Upper lobe of left lung (tissue), 6 donors: ENCODE measurements around the gene VAV3. TPM values are rescaled to one million over a fixed set of nuclear protein-coding genes. Genes with fewer than 3 reads are reported as not detected.

Experiments
- ATAC-seq, 2 donors: fragments of 200-7000 bp; cut with Tn5 transposase; one replicate each; pipeline ENCODE4 v1.9.1; 2022; ENCODE audit warnings: mild to moderate bottlenecking in 2 of 2, moderate library complexity in 2 of 2; ENCODE audit not compliant: low FRiP score in 2 of 2
- DNase-seq, 2 donors: peaks; one replicate each; pipeline ENCODE4 v3.0.0-alpha.2; 2019 to 2020
- H3K27ac ChIP-seq, 4 donors: fragments of 200-600 bp; sonication (generic); one replicate each; pipeline ENCODE4 v1.5.1; 2016 to 2019
- H3K27me3 ChIP-seq, 4 donors: fragments of 200-600 bp; sonication (generic); one replicate each; pipeline ENCODE4 v1.5.1; 2017 to 2019
- H3K36me3 ChIP-seq, 4 donors: fragments of 200-600 bp; sonication (generic); one replicate each; pipeline ENCODE4 v1.5.1; 2016 to 2019
- H3K4me1 ChIP-seq, 4 donors: fragments of 200-600 bp; sonication (generic); one replicate each; pipeline ENCODE4 v1.5.1; 2018 to 2019
- H3K4me3 ChIP-seq, 4 donors: fragments of 200-600 bp; sonication (generic); one replicate each; pipeline ENCODE4 v1.5.1; 2017 to 2019; ENCODE audit warnings: mild to moderate bottlenecking in 2 of 4, moderate library complexity in 1 of 4
- H3K9me3 ChIP-seq, 4 donors: fragments of 200-600 bp; sonication (generic); one replicate each; pipeline ENCODE4 v1.5.1; 2018 to 2019
- EP300 ChIP-seq, 4 donors: sonication (generic); formaldehyde crosslinking; IDR thresholded peaks; one replicate each; pipeline ENCODE4 v1.5.1; 2017; ENCODE audit warnings: antibody characterized with exemption in 4 of 4, control low read depth in 2 of 4
- POLR2A ChIP-seq, 4 donors: fragments of 450-650 bp; IDR thresholded peaks; one replicate each; pipeline ENCODE4 v1.5.1; 2016 to 2017; ENCODE audit warnings: antibody characterized with exemption in 4 of 4, mild to moderate bottlenecking in 2 of 4
- POLR2AphosphoS5 ChIP-seq, 2 donors: sonication (generic); formaldehyde crosslinking; IDR thresholded peaks; one replicate each; pipeline ENCODE4 v1.5.1; 2017; ENCODE audit warnings: antibody characterized with exemption in 2 of 2
- WGBS, 2 donors: methylation state at CpG; one replicate each; pipeline ENCODE4 v1.1.5; 2017 to 2018; 5-methylcytosine and 5-hydroxymethylcytosine counted together
- total RNA-seq, 6 donors: library from RNA; depleted of rRNA in 4 of 6; stranded (reverse); fragments of >200 nt in 4 of 6; gene quantifications; one replicate each; pipeline versions ENCODE4 v1.1.0 to v1.2.1, GENCODE V29; 2016 to 2021
- TF ChIP-seq, protein P1 (sequence below), 6 experiments: fragments of 450-650 bp in 4 of 6; fragments of 200-600 bp in 2 of 6; sonication (generic) in 2 of 6; IDR thresholded peaks; one replicate each; pipeline ENCODE4 v1.5.1; 2016 to 2019; ENCODE audit warnings: antibody characterized with exemption in 6 of 6
- donor health status: DM: no; HTN: no; CAD: no; lungs with moderate emphysema.
- donor health status: DM: no; HTN: yes; CAD: no; lungs with severe emphysema.

VAV3 gene
- total RNA-seq, 6 donors from 2014 or later, result 5.9 to 13.6 (median 7.8) TPM

DNA sequence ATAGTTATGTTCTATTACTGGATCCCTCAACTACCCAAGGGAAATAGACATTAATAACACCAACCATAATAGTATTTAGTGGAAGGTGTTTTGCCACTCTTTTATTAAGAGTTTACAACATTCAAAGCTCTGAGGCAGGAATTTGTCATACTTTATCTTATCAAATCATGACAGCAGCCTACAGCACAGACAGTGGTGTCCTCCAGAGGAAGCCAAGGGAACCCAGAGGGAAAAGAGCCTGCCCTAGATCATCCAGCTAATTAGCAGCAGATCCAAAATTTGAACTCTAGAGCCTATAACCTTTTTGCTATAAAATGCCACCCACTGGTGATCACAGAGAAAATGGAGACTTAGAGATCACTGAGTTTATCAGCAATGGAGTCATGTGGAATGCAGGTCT, 18.2 kb downstream of the VAV3 start:
- Histone ChIP-seq H3K27me3 (no peaks in the 10 kb centered on the region), H3K36me3 (no peaks in the 10 kb centered on the region), H3K4me3 (no peak overlapping the region), H3K9me3 (no peaks in the 10 kb centered on the region), H3K4me1 (peaks cover 0 to 3% (median 0%) of the 10 kb centered on the region in 4 donors), H3K27ac (no peak overlapping the region)
- DNase-seq (no peak), ATAC-seq (no peak)
- TF ChIP-seq POLR2A (IDR thresholded peaks at IDR 0.05) (no peak), POLR2AphosphoS5 (IDR thresholded peaks at IDR 0.05) (no peak), EP300 (IDR thresholded peaks at IDR 0.05) (no peak)
- TF ChIP-seq, protein P1, sequence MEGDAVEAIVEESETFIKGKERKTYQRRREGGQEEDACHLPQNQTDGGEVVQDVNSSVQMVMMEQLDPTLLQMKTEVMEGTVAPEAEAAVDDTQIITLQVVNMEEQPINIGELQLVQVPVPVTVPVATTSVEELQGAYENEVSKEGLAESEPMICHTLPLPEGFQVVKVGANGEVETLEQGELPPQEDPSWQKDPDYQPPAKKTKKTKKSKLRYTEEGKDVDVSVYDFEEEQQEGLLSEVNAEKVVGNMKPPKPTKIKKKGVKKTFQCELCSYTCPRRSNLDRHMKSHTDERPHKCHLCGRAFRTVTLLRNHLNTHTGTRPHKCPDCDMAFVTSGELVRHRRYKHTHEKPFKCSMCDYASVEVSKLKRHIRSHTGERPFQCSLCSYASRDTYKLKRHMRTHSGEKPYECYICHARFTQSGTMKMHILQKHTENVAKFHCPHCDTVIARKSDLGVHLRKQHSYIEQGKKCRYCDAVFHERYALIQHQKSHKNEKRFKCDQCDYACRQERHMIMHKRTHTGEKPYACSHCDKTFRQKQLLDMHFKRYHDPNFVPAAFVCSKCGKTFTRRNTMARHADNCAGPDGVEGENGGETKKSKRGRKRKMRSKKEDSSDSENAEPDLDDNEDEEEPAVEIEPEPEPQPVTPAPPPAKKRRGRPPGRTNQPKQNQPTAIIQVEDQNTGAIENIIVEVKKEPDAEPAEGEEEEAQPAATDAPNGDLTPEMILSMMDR (IDR thresholded peaks at IDR 0.05), result no peak

DNA sequence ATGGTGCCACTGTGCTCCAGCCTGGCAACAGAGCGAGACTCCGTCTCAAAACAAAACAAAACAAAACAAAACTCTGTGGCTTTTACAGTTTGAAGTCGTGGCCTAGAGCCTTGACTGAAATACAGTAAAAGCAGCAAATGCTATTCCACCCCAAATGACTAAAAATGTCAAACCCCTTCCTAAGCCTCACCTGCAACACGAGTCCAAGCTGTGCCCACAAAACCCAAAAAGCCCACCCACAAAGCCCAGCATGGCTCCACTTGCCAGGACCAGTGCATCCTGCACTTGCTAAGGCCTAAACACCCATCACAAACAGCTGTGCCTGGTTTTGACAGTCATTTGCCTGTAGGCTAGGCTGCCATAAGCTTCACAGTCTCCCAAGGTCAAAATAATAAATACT, 21.3 kb downstream of the VAV3 start:
- Histone ChIP-seq H3K4me3 (no peak overlapping the region), H3K9me3 (no peaks in the 10 kb centered on the region), H3K4me1 (peaks cover 0 to 6% (median 0%) of the 10 kb centered on the region in 4 donors), H3K27me3 (no peaks in the 10 kb centered on the region), H3K27ac (no peak overlapping the region), H3K36me3 (no peaks in the 10 kb centered on the region)
- ATAC-seq (no peak), DNase-seq (no peak)
- TF ChIP-seq, protein P1 (IDR thresholded peaks at IDR 0.05), result no peak
- TF ChIP-seq POLR2A (IDR thresholded peaks at IDR 0.05) (no peak), EP300 (IDR thresholded peaks at IDR 0.05) (no peak), POLR2AphosphoS5 (IDR thresholded peaks at IDR 0.05) (no peak)
- WGBS, 2 donors, result 89 to 95% methylated on average over 4 of the region's 4 CpGs

- WGBS, 2 donors, result 54% methylated on average over 1 of the region's 1 CpG
- ATAC-seq (no peak), DNase-seq (no peak)
- Histone ChIP-seq H3K27ac (no peak overlapping the region), H3K4me1 (peaks cover 0 to 3% (median under 1%) of the 10 kb centered on the region in 4 donors), H3K27me3 (no peaks in the 10 kb centered on the region), H3K4me3 (no peak overlapping the region), H3K9me3 (no peaks in the 10 kb centered on the region), H3K36me3 (no peaks in the 10 kb centered on the region)
- TF ChIP-seq, protein P1 (IDR thresholded peaks at IDR 0.05), result no peak
- no peak for TF ChIP-seq POLR2AphosphoS5 (IDR thresholded peaks at IDR 0.05)
Observed at GRCh38 chr1:107942814-107943213, 22.2 kb downstream of the VAV3 start.

DNA sequence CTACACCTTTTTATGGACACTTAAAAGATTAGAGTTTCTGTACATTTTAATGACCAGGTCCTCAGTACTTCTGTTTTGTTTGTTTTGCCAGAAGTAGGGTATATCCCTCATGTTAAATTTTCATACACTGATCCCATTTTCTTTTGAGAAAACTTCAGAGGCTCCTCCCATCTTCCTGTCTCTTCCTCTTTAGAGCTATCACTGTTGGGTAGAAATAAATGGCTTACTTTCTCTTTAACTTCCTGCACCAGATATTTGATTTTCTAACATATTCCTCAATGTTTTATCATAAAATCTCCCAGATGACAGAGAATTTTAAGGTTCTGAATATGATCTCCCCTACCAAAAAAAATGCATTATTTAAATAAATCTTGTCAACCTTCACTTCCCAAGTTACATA, 23.4 kb downstream of the VAV3 start:
- DNase-seq, result no peak
- no peaks in the 10 kb centered on the region for H3K36me3 ChIP-seq
- no peak for ATAC-seq
- H3K27me3 ChIP-seq, result no peaks in the 10 kb centered on the region
- peak overlapping the region; percentile 35 to 79 (median 48) for H3K27ac ChIP-seq
- H3K9me3 ChIP-seq, result no peaks in the 10 kb centered on the region
- TF ChIP-seq EP300 (IDR thresholded peaks at IDR 0.05) (no peak), POLR2AphosphoS5 (IDR thresholded peaks at IDR 0.05) (no peak)
- peaks cover 5 to 15% (median 13%) of the 10 kb centered on the region in 4 donors for H3K4me1 ChIP-seq
- H3K4me3 ChIP-seq, result no peak overlapping the region

DNA sequence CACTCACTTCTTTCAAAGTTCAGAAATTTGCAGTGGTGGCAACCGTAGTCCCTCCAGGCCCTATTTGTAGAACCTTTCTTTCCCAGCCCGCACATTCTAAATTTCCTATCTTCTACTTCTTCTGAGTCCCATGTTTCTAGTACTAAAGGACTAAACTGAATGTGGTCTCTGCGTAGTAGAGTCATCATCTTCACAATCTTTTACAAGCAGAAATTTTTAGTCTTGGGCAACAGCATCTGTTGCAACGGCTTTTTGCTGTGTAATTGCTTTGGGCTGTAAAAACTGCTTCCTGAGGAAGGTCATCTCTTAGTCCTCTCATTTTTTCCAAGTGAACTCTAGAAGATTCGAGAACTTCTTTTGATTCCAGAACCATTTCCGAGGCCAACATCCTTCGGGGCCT, 23.9 kb downstream of the VAV3 start:
- peak in 1 of 2 donors; percentile 53 for DNase-seq
- TF ChIP-seq EP300 (IDR thresholded peaks at IDR 0.05) (no peak), POLR2A (IDR thresholded peaks at IDR 0.05) (no peak), POLR2AphosphoS5 (IDR thresholded peaks at IDR 0.05) (peak; percentile 12 to 60)
- TF ChIP-seq, protein P1 (IDR thresholded peaks at IDR 0.05), result no peak
- no peaks in the 10 kb centered on the region for H3K27me3 ChIP-seq
- ATAC-seq, result peak in 1 of 2 donors; percentile 48
- H3K4me1 ChIP-seq, result peaks cover 7 to 18% (median 16%) of the 10 kb centered on the region in 4 donors
- H3K4me3 ChIP-seq, result no peak overlapping the region
- peak overlapping the region; percentile 35 to 79 (median 48) for H3K27ac ChIP-seq
- WGBS, 2 donors, result 68 to 74% methylated on average over 7 of the region's 7 CpGs
- H3K36me3 ChIP-seq, result no peaks in the 10 kb centered on the region
- no peaks in the 10 kb centered on the region for H3K9me3 ChIP-seq
